Esophagus mucosa (tissue), 1 donor: ENCODE results near the gene SLC2A1. TPM values are rescaled to one million over a fixed set of nuclear protein-coding genes. Genes with fewer than 3 reads are reported as not detected.
A peak's percentile ranks its signal among the peaks of the same experiment; 100 is the strongest.

Source experiments
- ATAC-seq: fragments of 200-7000 bp; cut with Tn5 transposase; one replicate; pipeline ENCODE4 v1.9.1; 2020
- total RNA-seq: library from RNA; stranded (reverse); gene quantifications from one replicate; pipeline ENCODE4 v1.2.4, GENCODE V29; 2023
- donor health status: DM: yes; HTN: yes; CAD: no.

The SLC2A1 gene
- total RNA-seq, 1 donor from 2014 or later = 243 TPM

DNA sequence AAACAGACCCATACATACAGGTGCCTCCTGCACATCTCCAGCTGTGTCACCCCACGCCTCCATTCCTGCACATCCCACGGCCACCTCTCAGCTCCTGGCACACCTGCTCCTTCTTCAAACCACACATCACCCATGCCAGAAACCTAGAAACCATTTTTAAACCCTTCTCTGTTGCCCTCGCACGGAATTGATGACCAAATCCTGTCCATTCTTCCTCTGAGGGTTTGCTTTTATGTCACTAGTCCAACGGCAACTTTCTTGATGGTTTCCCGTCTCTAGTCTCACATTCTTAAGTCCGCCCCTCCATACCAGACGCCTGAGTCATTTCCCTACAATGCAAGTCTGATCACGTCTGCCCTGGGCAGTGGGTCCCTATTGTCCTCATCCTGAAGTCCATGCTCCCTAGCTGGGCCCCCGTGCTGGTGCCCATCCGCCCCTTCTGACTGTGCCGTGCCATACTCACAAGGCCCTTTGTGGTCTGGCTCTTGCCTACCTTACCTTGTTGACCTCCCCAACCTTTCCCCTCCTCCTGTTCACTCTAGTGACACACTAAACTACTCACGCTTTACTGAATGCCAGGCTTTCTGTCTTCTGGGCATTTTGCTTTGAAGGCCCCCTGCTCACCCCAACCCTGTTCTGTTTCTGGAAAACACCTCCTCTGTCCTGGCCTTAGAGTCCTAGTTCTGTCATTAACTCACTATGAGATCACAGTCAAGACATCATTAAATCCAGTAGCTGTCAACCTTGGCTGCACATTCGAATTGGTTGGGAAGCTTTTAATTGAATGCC is 17.6 kb downstream of the SLC2A1 start:
- peak; percentile 24 for ATAC-seq

DNA sequence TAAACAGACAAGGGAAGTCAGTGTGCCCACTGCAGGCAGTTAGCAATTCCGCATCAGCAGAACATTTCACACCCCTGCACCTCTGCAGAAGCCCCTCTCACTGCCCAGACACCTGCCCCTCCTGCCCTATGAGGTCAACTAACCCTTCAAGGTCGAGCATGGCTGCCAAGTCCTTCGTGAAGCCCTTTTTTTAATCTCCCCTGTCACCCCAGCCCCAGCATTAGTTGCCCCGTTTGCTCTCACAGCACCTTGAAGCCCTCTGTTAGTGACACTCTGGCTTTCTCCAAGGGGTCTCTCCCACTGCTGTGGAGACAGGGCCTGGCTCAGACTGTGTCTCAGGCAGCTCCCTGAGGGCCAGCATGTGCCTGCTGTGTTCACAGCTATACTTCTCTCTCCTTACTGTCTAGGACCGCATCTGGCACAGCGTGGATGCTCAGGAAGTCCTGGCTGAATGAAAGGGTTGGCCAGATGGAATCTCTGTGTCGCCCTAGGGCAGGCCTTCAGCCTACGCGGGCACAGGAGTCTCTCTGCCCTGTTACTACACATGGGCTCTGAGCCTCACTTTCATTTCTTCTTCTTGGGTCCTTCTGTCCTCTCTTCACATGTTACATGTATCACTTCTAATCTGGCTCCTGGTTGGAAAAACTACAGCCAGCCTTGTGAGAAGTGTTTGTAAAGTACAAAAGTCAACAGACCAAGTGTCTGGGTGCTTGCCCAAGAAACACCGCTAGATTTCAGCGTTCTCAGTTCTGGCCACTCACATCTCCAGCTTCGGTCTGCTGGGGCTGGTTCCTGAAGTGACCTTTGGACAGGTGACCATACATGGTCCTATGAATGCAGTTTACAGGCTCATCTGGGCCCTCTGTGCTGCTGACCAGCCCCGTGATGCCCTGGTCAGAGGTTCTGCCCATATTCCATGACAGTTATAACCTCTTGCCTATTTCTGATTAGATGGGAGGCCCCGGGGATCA is 19.7 kb downstream of the SLC2A1 start:
- ATAC-seq = no peak

- peak; percentile 19 for ATAC-seq
Observed at GRCh38 chr1:42937836-42938644, 20.6 kb downstream of the SLC2A1 start.

- peak; percentile 55 for ATAC-seq
Observed at GRCh38 chr1:42937141-42937696, 21.4 kb downstream of the SLC2A1 start.

DNA sequence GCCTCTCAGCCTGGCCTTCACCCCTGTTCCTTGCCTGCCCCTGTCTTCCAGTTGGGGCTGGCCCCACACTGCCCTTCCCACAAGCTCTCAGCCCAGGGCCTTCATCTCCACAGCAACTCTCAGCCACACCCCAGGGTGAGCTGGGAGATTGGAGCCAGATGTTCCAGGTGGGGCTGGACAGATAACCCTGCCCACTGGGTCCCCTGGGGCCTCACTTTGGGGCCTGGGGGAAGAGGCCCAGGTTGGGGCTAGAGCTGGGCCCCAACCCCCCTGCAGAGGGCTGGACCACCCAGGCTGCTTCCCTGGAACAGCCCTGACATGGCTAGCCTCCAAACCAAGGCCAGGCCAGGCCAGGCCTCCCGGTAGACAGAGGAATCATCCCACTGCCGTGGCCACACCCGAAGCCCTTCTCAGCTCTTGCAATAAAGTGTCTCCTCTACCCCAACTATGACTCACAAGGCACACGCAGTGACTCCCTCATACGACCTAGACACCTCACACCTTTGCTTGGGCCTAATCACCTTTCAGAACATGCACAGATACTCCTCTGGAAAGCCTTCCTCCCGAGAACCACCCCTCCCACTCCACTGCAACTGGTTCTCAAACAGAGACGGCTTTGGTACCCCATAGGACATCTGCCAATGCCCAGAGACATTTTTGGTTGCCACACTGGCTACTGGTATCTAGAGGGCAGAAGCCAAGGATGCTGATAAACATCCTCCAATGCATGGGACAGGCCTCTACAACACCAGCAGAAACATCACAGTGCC is 22.2 kb downstream of the SLC2A1 start:
- peak; percentile 60 for ATAC-seq

DNA sequence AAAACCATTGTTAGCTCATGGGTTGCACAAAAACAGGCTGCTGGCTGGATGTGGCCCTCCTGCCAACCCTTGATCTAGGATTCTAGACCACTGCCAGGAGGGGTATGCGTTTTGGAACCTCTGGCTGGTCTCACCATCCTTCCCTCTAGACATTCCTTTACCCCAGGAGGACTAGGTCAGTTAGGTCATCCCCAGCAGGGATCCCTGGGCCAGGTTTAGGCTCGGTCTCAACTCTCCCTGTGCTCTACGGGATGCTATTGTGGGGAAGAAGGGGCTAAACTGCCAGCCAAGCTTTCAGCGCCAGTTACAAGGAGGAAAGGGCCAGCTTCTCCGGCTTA is 22.7 kb downstream of the SLC2A1 start:
- no peak for ATAC-seq

DNA sequence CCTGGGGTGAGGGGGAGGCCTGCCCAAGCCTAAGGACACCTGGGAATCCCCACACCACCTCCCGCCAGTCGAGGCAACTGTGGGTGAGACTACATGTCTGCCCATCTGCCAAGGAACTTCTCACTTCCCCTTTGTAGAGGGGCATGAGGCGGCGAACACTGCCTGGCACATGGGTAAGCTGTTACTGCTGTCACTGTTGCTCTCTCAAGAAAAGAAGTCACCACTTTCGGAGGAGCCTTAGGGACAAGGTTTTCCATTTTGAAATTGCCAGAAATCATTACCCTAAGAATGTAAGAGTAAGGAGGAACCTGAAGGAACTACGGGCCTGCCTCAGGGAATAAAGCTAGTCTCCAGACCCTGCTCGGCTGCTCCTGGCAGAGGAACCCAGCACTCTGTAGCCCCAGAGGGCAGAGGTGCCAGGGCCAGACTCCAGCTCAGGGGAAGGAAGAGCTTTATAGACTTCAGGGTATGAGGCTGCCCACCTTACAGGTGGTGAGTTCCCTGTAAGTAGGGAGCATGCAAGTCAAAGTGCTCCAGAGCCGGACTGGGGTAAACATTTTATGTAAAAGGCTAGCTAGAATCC is 23.3 kb downstream of the SLC2A1 start:
- ATAC-seq = no peak

- ATAC-seq = no peak
Observed at GRCh38 chr1:42934541-42935312, 23.9 kb downstream of the SLC2A1 start.

DNA sequence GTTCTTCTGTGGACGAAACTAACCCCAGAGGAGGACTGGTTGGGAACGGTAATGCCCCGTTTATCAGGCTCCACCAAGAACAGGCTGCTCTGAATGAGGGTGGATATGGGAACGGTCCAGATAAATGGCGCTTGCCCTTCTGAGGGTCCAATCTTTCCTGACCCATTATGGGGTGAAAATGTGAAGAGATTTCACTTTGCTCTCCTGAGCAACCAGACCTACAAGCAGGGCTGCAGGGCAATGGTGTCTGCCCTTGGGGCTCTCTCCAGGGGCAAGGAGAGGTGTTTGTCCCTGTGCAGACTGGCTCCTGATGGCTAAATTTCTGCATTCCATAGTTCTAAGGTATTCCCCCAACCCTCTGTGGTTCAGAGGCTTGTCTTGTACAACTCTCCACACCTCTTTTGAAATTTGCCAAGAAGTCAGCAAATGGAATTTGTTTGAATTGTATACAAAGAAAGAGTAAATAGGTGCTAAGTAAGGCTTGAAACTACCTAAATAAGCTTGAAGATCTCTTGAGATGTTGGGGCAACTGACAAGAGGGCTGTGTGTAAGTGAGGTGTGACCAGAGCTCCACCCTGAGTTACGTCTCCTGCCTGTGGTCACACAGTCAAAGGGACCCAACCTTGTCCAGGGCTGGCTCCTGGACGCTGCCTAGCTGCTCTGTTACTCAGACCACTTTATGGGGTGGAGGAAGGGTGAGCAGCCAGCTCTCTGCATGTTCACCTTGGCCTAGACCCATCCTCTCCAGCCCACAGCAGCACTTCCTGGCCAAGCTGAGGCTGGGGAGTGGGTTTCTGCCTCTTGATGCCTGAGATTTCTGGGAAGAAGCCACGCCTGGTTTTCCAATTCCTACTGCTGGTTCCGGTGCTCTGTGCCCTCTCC is 24.8 kb downstream of the SLC2A1 start:
- no peak for ATAC-seq

- no peak for ATAC-seq
Observed at GRCh38 chr1:42933060-42933586, 25.5 kb downstream of the SLC2A1 start.

GRCh38 chr1:42932442-42932941 is 26.2 kb downstream of the SLC2A1 start:
- no peak for ATAC-seq

DNA sequence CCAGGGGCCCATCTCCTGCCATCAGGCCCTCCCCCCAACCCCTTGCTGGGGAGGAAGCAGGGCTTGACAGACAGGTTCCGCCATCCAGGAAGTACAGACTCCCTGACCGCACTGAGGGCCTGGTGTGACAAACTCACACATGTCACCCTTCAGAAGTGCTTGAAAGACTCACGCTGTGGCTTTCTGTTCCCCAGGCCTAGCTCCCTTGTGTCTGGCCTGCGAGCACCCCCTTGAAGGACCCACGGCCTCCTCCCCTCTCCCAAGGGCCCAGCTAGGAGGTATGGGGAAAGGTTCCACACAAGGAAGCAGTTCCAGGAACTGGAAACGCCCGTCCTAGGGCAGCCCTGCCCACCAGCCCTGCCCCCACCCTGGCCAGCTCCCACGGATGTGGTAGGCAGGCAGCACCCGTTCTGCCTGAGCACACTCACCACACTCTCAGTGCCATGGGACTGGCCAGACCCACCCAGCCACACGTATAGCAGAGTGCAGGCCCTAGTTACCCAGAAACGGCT is 26.7 kb downstream of the SLC2A1 start:
- ATAC-seq = peak; percentile 75

GRCh38 chr1:42931108-42931539 is 27.5 kb downstream of the SLC2A1 start:
- ATAC-seq = peak; percentile 14

- ATAC-seq = no peak
Observed at GRCh38 chr1:42930178-42931107, 28.2 kb downstream of the SLC2A1 start.

- no peak for ATAC-seq
Observed at GRCh38 chr1:42929434-42930177, 29.1 kb downstream of the SLC2A1 start.

- no peak for ATAC-seq
Observed at GRCh38 chr1:42928859-42929258, 29.8 kb downstream of the SLC2A1 start.
